Measurements from ENCODE around the gene AFG1L.
A peak's percentile ranks its signal among the peaks of the same experiment; 100 is the strongest.
"Not testable (repeated sequence)": the region's sequence is repeated elsewhere in the genome, so short reads cannot be mapped to it uniquely, and the experiment has no call there.

AFG1L gene

GRCh38 chr6:108558372-108559096 lies 263.7 kb downstream of the AFG1L start:
- DNase-seq (ENCODE audit: low read depth), result peak; percentile 100

GRCh38 chr6:108559097-108559883 lies 264.4 kb downstream of the AFG1L start:
- peak; percentile 95 for DNase-seq (ENCODE audit: low read depth)

GRCh38 chr6:108559884-108560462 lies 265.1 kb downstream of the AFG1L start:
- peak; percentile 69 for DNase-seq (ENCODE audit: low read depth)

GRCh38 chr6:108560463-108561308 lies 265.8 kb downstream of the AFG1L start, which contains the start of gene FOXO3:
FOXO3 (plus strand) TSS chr6:108560917; CDS start chr6:108561209, 292 bp downstream.
- DNase-seq (ENCODE audit: low read depth), result peak; percentile 93

- DNase-seq (ENCODE audit: low read depth), result not testable (repeated sequence)
These were observed 266.4 kb downstream of the AFG1L start for GRCh38 chr6:108561309-108561647.

GRCh38 chr6:108561742-108562502 lies 267.1 kb downstream of the AFG1L start:
- DNase-seq (ENCODE audit: low read depth), result no peak

GRCh38 chr6:108562503-108562993 lies 267.7 kb downstream of the AFG1L start:
- peak; percentile 67 for DNase-seq (ENCODE audit: low read depth)

GRCh38 chr6:108563292-108563691 lies 268.4 kb downstream of the AFG1L start:
- no peak for DNase-seq (ENCODE audit: low read depth)

- DNase-seq (ENCODE audit: low read depth), result peak; percentile 88
These were observed 269.3 kb downstream of the AFG1L start for GRCh38 chr6:108564178-108564577.

GRCh38 chr6:108565091-108565766 lies 270.4 kb downstream of the AFG1L start:
- DNase-seq (ENCODE audit: low read depth), result no peak

- peak; percentile 94 for DNase-seq (ENCODE audit: low read depth)
These were observed 271.0 kb downstream of the AFG1L start for GRCh38 chr6:108565893-108566292.

- DNase-seq (ENCODE audit: low read depth), result no peak
These were observed 271.6 kb downstream of the AFG1L start for GRCh38 chr6:108566406-108566805.

GRCh38 chr6:108568101-108568500 lies 273.2 kb downstream of the AFG1L start:
- DNase-seq (ENCODE audit: low read depth), result no peak

- no peak for DNase-seq (ENCODE audit: low read depth)
These were observed 273.9 kb downstream of the AFG1L start for GRCh38 chr6:108568551-108569305.

GRCh38 chr6:108570517-108570916 lies 275.7 kb downstream of the AFG1L start:
- no peak for DNase-seq (ENCODE audit: low read depth)

GRCh38 chr6:108574457-108575141 lies 279.7 kb downstream of the AFG1L start:
- DNase-seq (ENCODE audit: low read depth), result no peak
